Cerebellar cortex (tissue), 1 donor: ENCODE measurements around the gene STPG2.
"Not testable (repeated sequence)": the region's sequence is repeated elsewhere in the genome, so short reads cannot be mapped to it uniquely, and the experiment has no call there.

Source experiments
- DNase-seq: peaks from one replicate; pipeline ENCODE4 v3.0.0-alpha.2; 2015; ENCODE audit warnings: low spot score

The STPG2 gene

GRCh38 chr4:97639961-97640360 is 503.3 kb downstream of the STPG2 start:
- DNase-seq = no peak

GRCh38 chr4:97633831-97634230 is 509.4 kb downstream of the STPG2 start:
- DNase-seq = not testable (repeated sequence)

GRCh38 chr4:97627750-97628149 is 515.5 kb downstream of the STPG2 start:
- DNase-seq = no peak

- DNase-seq = no peak
These were observed 519.1 kb downstream of the STPG2 start for GRCh38 chr4:97624204-97624603.

GRCh38 chr4:97605932-97606331 is 537.3 kb downstream of the STPG2 start:
- no peak for DNase-seq

GRCh38 chr4:97593248-97593647 is 550.0 kb downstream of the STPG2 start:
- no peak for DNase-seq

- no peak for DNase-seq
These were observed 553.0 kb downstream of the STPG2 start for GRCh38 chr4:97590266-97590665.

GRCh38 chr4:97589481-97590196 is 553.6 kb downstream of the STPG2 start:
- no peak for DNase-seq

GRCh38 chr4:97587912-97588311 is 555.4 kb downstream of the STPG2 start:
- no peak for DNase-seq

- no peak for DNase-seq
These were observed 558.0 kb downstream of the STPG2 start for GRCh38 chr4:97585274-97585673.

- DNase-seq = no peak
These were observed 560.4 kb downstream of the STPG2 start for GRCh38 chr4:97582890-97583289.

GRCh38 chr4:97577004-97577403 is 566.3 kb downstream of the STPG2 start:
- no peak for DNase-seq

- DNase-seq = no peak
These were observed 583.3 kb downstream of the STPG2 start for GRCh38 chr4:97560009-97560408.

- no peak for DNase-seq
These were observed 585.0 kb downstream of the STPG2 start for GRCh38 chr4:97558204-97558778.

- not testable (repeated sequence) for DNase-seq
These were observed 592.6 kb downstream of the STPG2 start for GRCh38 chr4:97550637-97551036.

GRCh38 chr4:97548943-97549583 is 594.2 kb downstream of the STPG2 start:
- DNase-seq = no peak

GRCh38 chr4:97548186-97548585 is 595.1 kb downstream of the STPG2 start:
- no peak for DNase-seq

GRCh38 chr4:97531351-97531750 is 611.9 kb downstream of the STPG2 start:
- no peak for DNase-seq

GRCh38 chr4:97530676-97531075 is 612.6 kb downstream of the STPG2 start:
- DNase-seq = no peak

GRCh38 chr4:97525236-97525635 is 618.0 kb downstream of the STPG2 start:
- no peak for DNase-seq

- no peak for DNase-seq
These were observed 625.3 kb downstream of the STPG2 start for GRCh38 chr4:97517939-97518338.

- DNase-seq = no peak
These were observed 629.4 kb downstream of the STPG2 start for GRCh38 chr4:97513917-97514316.
